HCT116 (cell line): ENCODE data around the gene KLHDC7B. TPM values are rescaled to one million over a fixed set of nuclear protein-coding genes. Genes with fewer than 3 reads are reported as not detected.

Experiments
- ATAC-seq: fragments of 200-7000 bp; cut with Tn5 transposase; 2 replicates; pipeline ENCODE4 v1.9.1; 2020; ENCODE audit warnings: mild to moderate bottlenecking, moderate library complexity
- BruUV-seq: library from RNA; stranded (reverse); fragments of 400-500 nt; replicated peaks from 2 replicates; lab custom pipeline; 2021; lab: Mats Ljungman, UMichigan
- CTCF ChIA-PET: fragments of 300-600 bp; sonication (Branson Sonifier 250); formaldehyde crosslinking; loops from one replicate; lab custom pipeline; 2021; ENCODE audit warnings: antibody characterized with exemption; lab: Charles Lee
- POLR2A ChIA-PET: fragments of 300-600, 350-600 bp; sonication (Branson Sonifier 250); formaldehyde crosslinking; loops from one replicate; lab custom pipeline; 2021; ENCODE audit warnings: antibody characterized with exemption; lab: Charles Lee
- RAD21 ChIA-PET, 2 experiments: fragments of 300-600 bp; sonication (Branson Sonifier 250); formaldehyde crosslinking; loops; one replicate each; lab custom pipeline; 2023; ENCODE audit warnings: low total read pairs in 2 of 2; ENCODE audit not compliant: uncharacterized antibody in 2 of 2, unreplicated experiment in 2 of 2, low non-redundant PET in 1 of 2; lab: Charles Lee
- DNase-seq: peaks from one replicate; pipeline ENCODE4 v3.0.0-alpha.2; 2010; ENCODE audit warnings: low read depth, low spot score
- H2AFZ ChIP-seq: fragments of 200-600 bp; shearing (Covaris generic), sonication (generic); 2 replicates; pipeline ENCODE4 v1.6.1; 2017; ENCODE audit warnings: low read depth, mixed run types, mixed read lengths, antibody characterized with exemption, low read length; ENCODE audit not compliant: poor library complexity, severe bottlenecking
- H3K27ac ChIP-seq: 2 replicates; pipeline ENCODE4 v1.5.1; 2012; ENCODE audit warnings: low read depth, low read length
- H3K27me3 ChIP-seq: fragments of 200-600 bp; sonication (generic); 2 replicates; pipeline ENCODE4 v1.6.1; 2016; ENCODE audit warnings: mixed run types, low read length, mixed read lengths; ENCODE audit not compliant: insufficient read depth
- H3K36me3 ChIP-seq, 2 experiments: fragments of 200-500 bp in 1 of 2; fragments of 200-600 bp in 1 of 2; sonication (Bioruptor generic) in 1 of 2; sonication (generic) in 1 of 2; 2 replicates each; pipeline versions ENCODE4 v1.5.1 to v1.6.1; 2014 to 2016; ENCODE audit warnings: low read length in 2 of 2, inconsistent platforms in 1 of 2, mixed read lengths in 1 of 2, mixed run types in 1 of 2; ENCODE audit not compliant: insufficient read depth in 2 of 2, control insufficient read depth in 1 of 2
- H3K4me1 ChIP-seq, 2 experiments: fragments of 200-600 bp in 1 of 2; sonication (generic) in 1 of 2; 2 replicates each; pipeline versions ENCODE4 v1.5.1 to v1.6.1; 2012 to 2017; ENCODE audit warnings: low read length in 2 of 2, inconsistent platforms in 1 of 2, mild to moderate bottlenecking in 1 of 2, mixed read lengths in 1 of 2, mixed run types in 1 of 2, moderate library complexity in 1 of 2; ENCODE audit not compliant: insufficient read depth in 2 of 2, control insufficient read depth in 1 of 2
- H3K4me2 ChIP-seq: fragments of 200-600 bp; sonication (generic); 2 replicates; pipeline ENCODE4 v1.6.1; 2017; ENCODE audit warnings: mixed run types, low read length, mixed read lengths
- H3K4me3 ChIP-seq, 2 experiments: fragments of 200-600 bp in 1 of 2; sonication (generic) in 1 of 2; replicated peaks in 1 of 2; 2 replicates each; pipeline ENCODE4 v1.5.1; 2011 to 2016; ENCODE audit warnings: low read length in 2 of 2, control low read depth in 1 of 2, low read depth in 1 of 2, mild to moderate bottlenecking in 1 of 2, mixed read lengths in 1 of 2, mixed run types in 1 of 2
- H3K79me2 ChIP-seq: fragments of 200-600 bp; sonication (generic); 2 replicates; pipeline ENCODE4 v1.6.1; 2017; ENCODE audit warnings: mild to moderate bottlenecking, mixed run types, low read length, moderate library complexity, mixed read lengths; ENCODE audit not compliant: insufficient read depth
- H3K9ac ChIP-seq: fragments of 200-600 bp; sonication (generic); 2 replicates; pipeline ENCODE4 v1.6.1; 2016; ENCODE audit warnings: low read length, mixed read lengths
- H3K9me2 ChIP-seq: fragments of 200-600 bp; sonication (generic), shearing (Covaris generic); 2 replicates; pipeline ENCODE4 v1.6.1; 2017; ENCODE audit warnings: mixed run types, mild to moderate bottlenecking, moderate library complexity; ENCODE audit not compliant: insufficient read depth
- H3K9me3 ChIP-seq, 2 experiments: fragments of 200-500 bp in 1 of 2; fragments of 200-600 bp in 1 of 2; sonication (Bioruptor generic) in 1 of 2; sonication (generic) in 1 of 2; 2 replicates each; pipeline ENCODE4 v1.6.1; 2014 to 2017; ENCODE audit warnings: low read length in 2 of 2, mixed read lengths in 2 of 2, inconsistent platforms in 1 of 2, low read depth in 1 of 2, mild to moderate bottlenecking in 1 of 2, mixed run types in 1 of 2, moderate library complexity in 1 of 2; ENCODE audit not compliant: control insufficient read depth in 1 of 2, insufficient read depth in 1 of 2
- H4K20me1 ChIP-seq: fragments of 200-600 bp; sonication (generic), shearing (Covaris generic); 2 replicates; pipeline ENCODE4 v1.6.1; 2017; ENCODE audit warnings: mixed run types, mild to moderate bottlenecking, moderate library complexity; ENCODE audit not compliant: insufficient read depth
- CBX3 ChIP-seq: IDR thresholded peaks from 2 replicates; pipeline ENCODE4 v1.6.1; 2012; ENCODE audit warnings: low read depth
- CEBPB ChIP-seq: IDR thresholded peaks from 2 replicates; pipeline ENCODE4 v1.6.1; 2012; ENCODE audit warnings: low read depth
- EZH2 ChIP-seq: fragments of 200-600 bp; sonication (generic); IDR thresholded peaks from 2 replicates; pipeline ENCODE4 v1.6.1; 2017; ENCODE audit warnings: antibody characterized with exemption, mixed run types
- EZH2phosphoT487 ChIP-seq: fragments of 200-600 bp; IDR thresholded peaks from 2 replicates; pipeline ENCODE4 v1.6.1; 2018; ENCODE audit warnings: antibody characterized with exemption, borderline replicate concordance
- JUND ChIP-seq: IDR thresholded peaks from 2 replicates; pipeline ENCODE4 v1.6.1; 2012
- POLR2A ChIP-seq: IDR thresholded peaks from 2 replicates; pipeline ENCODE4 v1.7.0; 2011; ENCODE audit warnings: borderline replicate concordance; ENCODE audit not compliant: insufficient read depth, insufficient read length; ENCODE audit errors: extremely low read depth
- RAD21 ChIP-seq: IDR thresholded peaks from 2 replicates; pipeline ENCODE4 v1.6.1; 2012; ENCODE audit warnings: low read depth, mild to moderate bottlenecking
- SP1 ChIP-seq: IDR thresholded peaks from 2 replicates; pipeline ENCODE4 v1.6.1; 2012; ENCODE audit warnings: low read depth
- YY1 ChIP-seq: IDR thresholded peaks from 2 replicates; pipeline ENCODE4 v1.6.1; 2011; ENCODE audit warnings: low read length, low read depth, moderate library complexity, mild to moderate bottlenecking; ENCODE audit not compliant: insufficient replicate concordance; ENCODE audit errors: extremely low read depth
- ZFX ChIP-seq: fragments of 450-650 bp; IDR thresholded peaks from 2 replicates; pipeline ENCODE4 v1.6.1; 2017
- intact Hi-C: fragments of 100-400 bp; cut with micrococcal nuclease; formaldehyde crosslinking; loops from 2 replicates; pipeline ENCODE4 v1.10.0; 2022
- total RNA-seq: library from RNA; stranded (reverse); gene quantifications from one replicate; pipeline ENCODE4 v1.2.1, GENCODE V29; 2021; ENCODE audit not compliant: unreplicated experiment
- TF ChIP-seq, protein P1 (sequence below): IDR thresholded peaks from 2 replicates; pipeline ENCODE4 v1.6.1; 2012
- TF ChIP-seq, protein P2 (sequence below): IDR thresholded peaks from 2 replicates; pipeline ENCODE4 v1.6.1; 2012; ENCODE audit warnings: low read depth

KLHDC7B gene
- total RNA-seq, 1 experiment from 2014 or later = 0.69 TPM

DNA sequence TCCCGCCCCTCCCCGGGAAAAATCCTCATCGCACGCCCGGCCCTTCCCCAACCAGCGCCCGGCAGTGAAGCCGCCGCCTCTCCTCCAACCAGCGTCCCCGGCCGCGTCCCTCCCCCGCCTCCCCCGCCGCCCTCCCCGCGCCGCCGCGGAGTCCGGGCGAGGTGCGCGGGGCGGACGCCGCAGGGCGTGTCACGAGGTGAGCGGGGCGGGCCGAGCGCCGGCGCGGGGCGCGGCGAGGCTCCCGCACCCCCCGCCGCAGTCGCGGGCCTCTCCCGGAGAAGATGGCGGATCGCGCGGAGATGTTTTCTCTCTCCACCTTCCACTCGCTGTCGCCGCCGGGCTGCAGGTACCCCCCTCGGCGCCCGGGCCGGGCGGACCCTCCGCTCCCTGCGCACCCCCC, 54.8 kb downstream of the KLHDC7B start, which contains the start of gene MAPK8IP2:
MAPK8IP2 (plus strand) TSS at position 256 of the 400 bp plus-strand sequence; CDS start at position 282, 26 bp downstream.
- Histone ChIP-seq H3K4me2 (peak within 1 kb of the TSS; percentile 68), H3K9me2 (no peaks in the 10 kb centered on the region), H2AFZ (no peak within 1 kb of the TSS), H3K9ac (no peak within 1 kb of the TSS), H3K4me1 (peaks cover 0 to 10% of the 10 kb centered on the region in 2 experiments; a peak in 1 of 4 replicates), H3K27me3 (no peaks in the 10 kb centered on the region), H3K79me2 (no peaks in the 10 kb centered on the region), H4K20me1 (no peaks in the 10 kb centered on the region), H3K9me3 (no peaks in the 10 kb centered on the region), H3K36me3 (no peaks in the 10 kb centered on the region), H3K27ac (no peak within 1 kb of the TSS), H3K4me3 (peak within 1 kb of the TSS; percentile 36 to 55)
- intact Hi-C loops = no loop called here
- ChIA-PET RAD21 (no interaction called here), CTCF (no interaction called here), POLR2A (no interaction called here)
- no TSS peak for BruUV-seq
- ATAC-seq (peak; percentile 80), DNase-seq (no peak)
- no peak for TF ChIP-seq EZH2
- no peak for TF ChIP-seq RAD21
- TF ChIP-seq POLR2A = no peak
- TF ChIP-seq ZFX = no peak
- TF ChIP-seq, protein P1, sequence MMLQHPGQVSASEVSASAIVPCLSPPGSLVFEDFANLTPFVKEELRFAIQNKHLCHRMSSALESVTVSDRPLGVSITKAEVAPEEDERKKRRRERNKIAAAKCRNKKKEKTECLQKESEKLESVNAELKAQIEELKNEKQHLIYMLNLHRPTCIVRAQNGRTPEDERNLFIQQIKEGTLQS = no peak
- no peak for TF ChIP-seq SP1
- TF ChIP-seq CEBPB = no peak
- no peak for TF ChIP-seq EZH2phosphoT487
- TF ChIP-seq CBX3 = no peak
- no peak for TF ChIP-seq YY1
- no peak for TF ChIP-seq JUND
- TF ChIP-seq, protein P2, sequence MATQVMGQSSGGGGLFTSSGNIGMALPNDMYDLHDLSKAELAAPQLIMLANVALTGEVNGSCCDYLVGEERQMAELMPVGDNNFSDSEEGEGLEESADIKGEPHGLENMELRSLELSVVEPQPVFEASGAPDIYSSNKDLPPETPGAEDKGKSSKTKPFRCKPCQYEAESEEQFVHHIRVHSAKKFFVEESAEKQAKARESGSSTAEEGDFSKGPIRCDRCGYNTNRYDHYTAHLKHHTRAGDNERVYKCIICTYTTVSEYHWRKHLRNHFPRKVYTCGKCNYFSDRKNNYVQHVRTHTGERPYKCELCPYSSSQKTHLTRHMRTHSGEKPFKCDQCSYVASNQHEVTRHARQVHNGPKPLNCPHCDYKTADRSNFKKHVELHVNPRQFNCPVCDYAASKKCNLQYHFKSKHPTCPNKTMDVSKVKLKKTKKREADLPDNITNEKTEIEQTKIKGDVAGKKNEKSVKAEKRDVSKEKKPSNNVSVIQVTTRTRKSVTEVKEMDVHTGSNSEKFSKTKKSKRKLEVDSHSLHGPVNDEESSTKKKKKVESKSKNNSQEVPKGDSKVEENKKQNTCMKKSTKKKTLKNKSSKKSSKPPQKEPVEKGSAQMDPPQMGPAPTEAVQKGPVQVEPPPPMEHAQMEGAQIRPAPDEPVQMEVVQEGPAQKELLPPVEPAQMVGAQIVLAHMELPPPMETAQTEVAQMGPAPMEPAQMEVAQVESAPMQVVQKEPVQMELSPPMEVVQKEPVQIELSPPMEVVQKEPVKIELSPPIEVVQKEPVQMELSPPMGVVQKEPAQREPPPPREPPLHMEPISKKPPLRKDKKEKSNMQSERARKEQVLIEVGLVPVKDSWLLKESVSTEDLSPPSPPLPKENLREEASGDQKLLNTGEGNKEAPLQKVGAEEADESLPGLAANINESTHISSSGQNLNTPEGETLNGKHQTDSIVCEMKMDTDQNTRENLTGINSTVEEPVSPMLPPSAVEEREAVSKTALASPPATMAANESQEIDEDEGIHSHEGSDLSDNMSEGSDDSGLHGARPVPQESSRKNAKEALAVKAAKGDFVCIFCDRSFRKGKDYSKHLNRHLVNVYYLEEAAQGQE = no peak

Other genes starting within 250 kb of the KLHDC7B start
- 236 TPM for gene PLXNB2, start 238.3 kb upstream of the KLHDC7B start, total RNA-seq
- gene DENND6B, start 218.9 kb upstream of the KLHDC7B start, total RNA-seq = 11.0 TPM
- gene PPP6R2, start 202.6 kb upstream of the KLHDC7B start, total RNA-seq = 61.3 TPM
- gene SBF1, start 70.9 kb upstream of the KLHDC7B start, total RNA-seq = 91.1 TPM
- gene ADM2, start 64.4 kb upstream of the KLHDC7B start, total RNA-seq = 12.8 TPM
- 0.39 TPM for gene MIOX, start 59.0 kb upstream of the KLHDC7B start, total RNA-seq
- gene LMF2, start 38.2 kb upstream of the KLHDC7B start, total RNA-seq = 56.9 TPM
- gene NCAPH2, start 37.7 kb upstream of the KLHDC7B start, total RNA-seq = 99.1 TPM
- 7.0 TPM for gene SCO2, start 20.3 kb upstream of the KLHDC7B start, total RNA-seq
- gene TYMP, start 15.9 kb upstream of the KLHDC7B start, total RNA-seq = 43.2 TPM
- not detected for gene SYCE3, start 17.0 kb downstream of the KLHDC7B start, total RNA-seq
- gene CPT1B, start 32.5 kb downstream of the KLHDC7B start, total RNA-seq = 35.1 TPM
- 55.1 TPM for gene CHKB, start 37.0 kb downstream of the KLHDC7B start, total RNA-seq
- 6.4 TPM for gene MAPK8IP2, start 54.9 kb downstream of the KLHDC7B start, total RNA-seq
- gene ARSA, start 82.3 kb downstream of the KLHDC7B start, total RNA-seq = 16.4 TPM
- gene SHANK3, start 126.9 kb downstream of the KLHDC7B start, total RNA-seq = 16.0 TPM
- gene ACR, start 192.3 kb downstream of the KLHDC7B start, total RNA-seq = 1.5 TPM
- 36.7 TPM for gene RABL2B, start 237.7 kb downstream of the KLHDC7B start, total RNA-seq